CD4-positive, CD25-positive, alpha-beta regulatory T cell (primary cell): Measurements from ENCODE around the gene GRM2. TPM values are rescaled to one million over a fixed set of nuclear protein-coding genes. Genes with fewer than 3 reads are reported as not detected.

Experiments
- ATAC-seq, 2 donors: fragments of 150-1000 bp; cut with Tn5 transposase; one replicate each; pipeline ENCODE4 v1.10.0; 2021; ENCODE audit warnings: low read depth in 2 of 2, moderate number of reproducible peaks in 2 of 2, moderate library complexity in 1 of 2
- DNase-seq, 3 donors: peaks; one replicate each; pipeline versions ENCODE4 v3.0.0 to v3.0.0-alpha.2; 2012 to 2022; ENCODE audit warnings: mixed read lengths in 1 of 3
- H3K27ac ChIP-seq: one replicate; pipeline ENCODE4 v1.7.0; 2013; ENCODE audit warnings: mild to moderate bottlenecking, low read length; ENCODE audit not compliant: insufficient read depth, poor library complexity, severe bottlenecking
- H3K27me3 ChIP-seq: one replicate; pipeline ENCODE4 v1.7.0; 2013; ENCODE audit warnings: low read length; ENCODE audit not compliant: control insufficient read depth, insufficient read depth
- H3K36me3 ChIP-seq: one replicate; pipeline ENCODE4 v1.7.0; 2013; ENCODE audit warnings: mild to moderate bottlenecking, low read length, moderate library complexity; ENCODE audit not compliant: control insufficient read depth, insufficient read depth
- H3K4me1 ChIP-seq: 2 replicates; pipeline ENCODE4 v1.7.0; 2013; ENCODE audit warnings: mild to moderate bottlenecking, low read length; ENCODE audit not compliant: insufficient read depth, control insufficient read depth, poor library complexity, severe bottlenecking
- H3K4me3 ChIP-seq: one replicate; pipeline ENCODE4 v1.7.0; 2013; ENCODE audit warnings: low read depth, mild to moderate bottlenecking, low read length, moderate library complexity
- H3K9me3 ChIP-seq, 2 experiments: 1 replicate in 1 of 2; 2 replicates in 1 of 2; pipeline ENCODE4 v1.7.0; 2013; ENCODE audit warnings: low read length in 2 of 2, mild to moderate bottlenecking in 1 of 2, moderate library complexity in 1 of 2; ENCODE audit not compliant: control insufficient read depth in 2 of 2
- H3K27ac Mint-ChIP-seq, 3 donors: one replicate each; pipeline ENCODE4 v1.8.0; 2020 to 2022; ENCODE audit warnings: mild to moderate bottlenecking in 3 of 3, mixed read lengths in 3 of 3, moderate library complexity in 2 of 3
- H3K27me3 Mint-ChIP-seq: one replicate; pipeline ENCODE4 v1.8.0; 2022; ENCODE audit warnings: mild to moderate bottlenecking, mixed read lengths
- H3K36me3 Mint-ChIP-seq: one replicate; pipeline ENCODE4 v1.8.0; 2020; ENCODE audit warnings: mixed read lengths
- H3K4me1 Mint-ChIP-seq, 4 donors: one replicate each; pipeline ENCODE4 v1.8.0; 2020 to 2022; ENCODE audit warnings: mixed read lengths in 4 of 4, mild to moderate bottlenecking in 1 of 4
- H3K4me3 Mint-ChIP-seq, 4 donors: one replicate each; pipeline ENCODE4 v1.8.0; 2020 to 2022; ENCODE audit warnings: mild to moderate bottlenecking in 4 of 4, mixed read lengths in 4 of 4, moderate library complexity in 3 of 4
- H3K9me3 Mint-ChIP-seq, 7 donors: one replicate each; pipeline ENCODE4 v1.8.0; 2020 to 2022; ENCODE audit warnings: mixed read lengths in 7 of 7, mild to moderate bottlenecking in 3 of 7, moderate library complexity in 2 of 7
- polyA plus RNA-seq, 4 donors: library from polyadenylated mRNA; unstranded; fragments of 300-500 nt; fragmentation: Illumina TruSeq; gene quantifications; one replicate each; pipeline ENCODE4 v1.2.3, GENCODE V29; 2021
- total RNA-seq: library from RNA; stranded (reverse); gene quantifications from one replicate; pipeline ENCODE4 v1.2.3, GENCODE V29; 2022

The GRM2 gene
- total and polyA plus RNA-seq, 5 donors from 2014 or later = 0.29 to 3.0 TPM; not detected in 3

- no peaks in the 10 kb centered on the region for H3K9me3 ChIP-seq
- DNase-seq = no peak
- peaks cover 8% of the 10 kb centered on the region for H3K36me3 ChIP-seq
- Mint-ChIP-seq H3K4me1 (peaks cover 0 to 32% (median 16%) of the 10 kb centered on the region in 4 donors), H3K27ac (peak overlapping the region in 1 of 3 donors; percentile 54), H3K36me3 (peaks cover 7% of the 10 kb centered on the region), H3K27me3 (no peaks in the 10 kb centered on the region), H3K9me3 (no peaks in the 10 kb centered on the region), H3K4me3 (peak overlapping the region in 1 of 4 donors; percentile 7)
- no peak overlapping the region for H3K27ac ChIP-seq
- no peaks in the 10 kb centered on the region for H3K4me1 ChIP-seq
- ATAC-seq = no peak
- H3K27me3 ChIP-seq = no peaks in the 10 kb centered on the region
- no peak overlapping the region for H3K4me3 ChIP-seq
These were observed 2.8 kb downstream of the GRM2 start for GRCh38 chr3:51709675-51710074.

GRCh38 chr3:51710631-51711351 lies 3.9 kb downstream of the GRM2 start:
- Histone ChIP-seq H3K4me1 (no peaks in the 10 kb centered on the region), H3K27me3 (no peaks in the 10 kb centered on the region), H3K27ac (no peak overlapping the region), H3K9me3 (no peaks in the 10 kb centered on the region), H3K4me3 (no peak overlapping the region), H3K36me3 (peaks cover 2% of the 10 kb centered on the region)
- DNase-seq = no peak
- peak overlapping the region in 2 of 3 donors; percentile 26 to 54 for H3K27ac Mint-ChIP-seq
- no peak overlapping the region for H3K4me3 Mint-ChIP-seq
- H3K36me3 Mint-ChIP-seq = peaks cover 4% of the 10 kb centered on the region
- no peaks in the 10 kb centered on the region for H3K27me3 Mint-ChIP-seq
- no peaks in the 10 kb centered on the region for H3K9me3 Mint-ChIP-seq
- H3K4me1 Mint-ChIP-seq = peaks cover 0 to 22% (median 12%) of the 10 kb centered on the region in 4 donors
- ATAC-seq = no peak

- H3K27me3 Mint-ChIP-seq = no peaks in the 10 kb centered on the region
- H3K27me3 ChIP-seq = no peaks in the 10 kb centered on the region
- no peak for ATAC-seq
- no peaks in the 10 kb centered on the region for H3K9me3 ChIP-seq
- H3K4me1 ChIP-seq = no peaks in the 10 kb centered on the region
- H3K9me3 Mint-ChIP-seq = no peaks in the 10 kb centered on the region
- no peak overlapping the region for H3K4me3 ChIP-seq
- no peak for DNase-seq
- no peak overlapping the region for H3K4me3 Mint-ChIP-seq
- peaks cover 4% of the 10 kb centered on the region for H3K36me3 Mint-ChIP-seq
- no peaks in the 10 kb centered on the region for H3K36me3 ChIP-seq
- no peak overlapping the region for H3K27ac ChIP-seq
- peaks cover 0 to 19% (median 8%) of the 10 kb centered on the region in 4 donors for H3K4me1 Mint-ChIP-seq
- H3K27ac Mint-ChIP-seq = peak overlapping the region in 2 of 3 donors; percentile 15 to 52
These were observed 4.6 kb downstream of the GRM2 start for GRCh38 chr3:51711352-51712037.

- no peak overlapping the region for H3K27ac ChIP-seq
- no peak for ATAC-seq
- H3K27ac Mint-ChIP-seq = peak overlapping the region in 2 of 3 donors; percentile 15 to 52
These were observed 5.2 kb downstream of the GRM2 start for GRCh38 chr3:51712038-51712420.

GRCh38 chr3:51712511-51712931 lies 5.7 kb downstream of the GRM2 start:
- Histone ChIP-seq H3K27ac (no peak overlapping the region), H3K9me3 (no peaks in the 10 kb centered on the region), H3K27me3 (no peaks in the 10 kb centered on the region), H3K36me3 (no peaks in the 10 kb centered on the region), H3K4me1 (no peaks in the 10 kb centered on the region), H3K4me3 (no peak overlapping the region)
- Mint-ChIP-seq H3K4me1 (peaks cover 0 to 16% (median 8%) of the 10 kb centered on the region in 4 donors), H3K9me3 (no peaks in the 10 kb centered on the region), H3K36me3 (peaks cover 4% of the 10 kb centered on the region), H3K27ac (no peak overlapping the region), H3K27me3 (no peaks in the 10 kb centered on the region), H3K4me3 (no peak overlapping the region)
- DNase-seq = no peak
- no peak for ATAC-seq

More at GRCh38 chr3:51712038-51712420, 5.2 kb downstream of the GRM2 start:
- Histone ChIP-seq H3K9me3 (no peaks in the 10 kb centered on the region), H3K4me1 (no peaks in the 10 kb centered on the region), H3K36me3 (no peaks in the 10 kb centered on the region), H3K27me3 (no peaks in the 10 kb centered on the region), H3K4me3 (no peak overlapping the region)
- Mint-ChIP-seq H3K4me3 (no peak overlapping the region), H3K27me3 (no peaks in the 10 kb centered on the region), H3K4me1 (peaks cover 0 to 19% (median 9%) of the 10 kb centered on the region in 4 donors), H3K36me3 (peaks cover 4% of the 10 kb centered on the region), H3K9me3 (no peaks in the 10 kb centered on the region)
- no peak for DNase-seq

- Histone ChIP-seq H3K27me3 (no peaks in the 10 kb centered on the region), H3K4me1 (no peaks in the 10 kb centered on the region), H3K9me3 (no peaks in the 10 kb centered on the region), H3K4me3 (no peak overlapping the region), H3K27ac (no peak overlapping the region), H3K36me3 (no peaks in the 10 kb centered on the region)
- H3K27me3 Mint-ChIP-seq = no peaks in the 10 kb centered on the region
- no peak for ATAC-seq
- H3K9me3 Mint-ChIP-seq = no peaks in the 10 kb centered on the region
- no peak for DNase-seq
- peaks cover 4% of the 10 kb centered on the region for H3K36me3 Mint-ChIP-seq
- peaks cover 0 to 12% (median 5%) of the 10 kb centered on the region in 4 donors for H3K4me1 Mint-ChIP-seq
- H3K27ac Mint-ChIP-seq = no peak overlapping the region
- no peak overlapping the region for H3K4me3 Mint-ChIP-seq
These were observed 6.1 kb downstream of the GRM2 start for GRCh38 chr3:51712963-51713362.

GRCh38 chr3:51715231-51715976 lies 8.5 kb downstream of the GRM2 start:
- no peaks in the 10 kb centered on the region for H3K9me3 ChIP-seq
- peaks cover 4% of the 10 kb centered on the region for H3K36me3 Mint-ChIP-seq
- no peaks in the 10 kb centered on the region for H3K27me3 Mint-ChIP-seq
- H3K27ac Mint-ChIP-seq = no peak overlapping the region
- H3K4me3 Mint-ChIP-seq = no peak overlapping the region
- H3K4me1 ChIP-seq = peaks cover 11% of the 10 kb centered on the region
- no peaks in the 10 kb centered on the region for H3K27me3 ChIP-seq
- H3K4me1 Mint-ChIP-seq = peaks cover 0 to 21% (median 13%) of the 10 kb centered on the region in 4 donors
- no peaks in the 10 kb centered on the region for H3K9me3 Mint-ChIP-seq
- DNase-seq (no peak), ATAC-seq (no peak)
- no peak overlapping the region for H3K4me3 ChIP-seq
- H3K36me3 ChIP-seq = no peaks in the 10 kb centered on the region
- no peak overlapping the region for H3K27ac ChIP-seq
